DND-41 (cell line): ENCODE measurements around the gene SLC7A9.

Experiments used
- EZH2 ChIP-seq: IDR thresholded peaks from 3 replicates; pipeline ENCODE4 v1.6.1; 2012; ENCODE audit warnings: borderline replicate concordance, low read depth, mild to moderate bottlenecking, moderate library complexity, low read length, inconsistent platforms; ENCODE audit not compliant: severe bottlenecking
- TF ChIP-seq, protein P1 (sequence below): IDR thresholded peaks from 2 replicates; pipeline ENCODE4 v1.5.1; 2012; ENCODE audit warnings: borderline replicate concordance, low read length, moderate library complexity, mild to moderate bottlenecking; ENCODE audit not compliant: poor library complexity, severe bottlenecking; ENCODE audit errors: extremely low read depth

DNA sequence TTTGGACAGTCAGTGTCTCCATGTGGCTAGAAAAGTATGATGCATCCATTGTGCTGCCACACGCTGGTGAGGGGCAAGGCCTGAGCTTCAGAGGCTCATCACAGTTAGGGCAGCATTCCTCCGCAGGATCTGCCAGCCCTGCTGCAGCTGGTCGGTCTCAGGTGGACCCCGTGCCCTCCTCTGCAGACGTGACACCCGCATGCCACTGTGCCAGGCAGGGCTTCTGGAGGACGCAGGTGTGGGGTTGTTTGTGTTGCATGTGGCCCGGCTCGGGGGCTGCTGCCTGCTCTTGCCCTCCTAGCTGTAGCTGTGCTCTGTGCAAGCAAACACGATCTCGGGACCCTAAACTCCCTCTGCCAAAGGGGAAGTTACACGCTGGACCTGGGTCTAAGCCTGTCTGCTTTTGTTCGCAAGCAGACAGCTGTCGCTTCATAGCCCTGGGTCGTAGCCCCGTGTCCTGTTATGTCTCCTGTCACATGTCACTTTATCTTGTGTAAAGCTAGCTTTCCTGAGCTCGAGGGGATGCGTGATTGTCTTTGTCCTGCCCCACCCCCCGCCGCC, 45.3 kb downstream of the SLC7A9 start:
- TF ChIP-seq, protein P1, sequence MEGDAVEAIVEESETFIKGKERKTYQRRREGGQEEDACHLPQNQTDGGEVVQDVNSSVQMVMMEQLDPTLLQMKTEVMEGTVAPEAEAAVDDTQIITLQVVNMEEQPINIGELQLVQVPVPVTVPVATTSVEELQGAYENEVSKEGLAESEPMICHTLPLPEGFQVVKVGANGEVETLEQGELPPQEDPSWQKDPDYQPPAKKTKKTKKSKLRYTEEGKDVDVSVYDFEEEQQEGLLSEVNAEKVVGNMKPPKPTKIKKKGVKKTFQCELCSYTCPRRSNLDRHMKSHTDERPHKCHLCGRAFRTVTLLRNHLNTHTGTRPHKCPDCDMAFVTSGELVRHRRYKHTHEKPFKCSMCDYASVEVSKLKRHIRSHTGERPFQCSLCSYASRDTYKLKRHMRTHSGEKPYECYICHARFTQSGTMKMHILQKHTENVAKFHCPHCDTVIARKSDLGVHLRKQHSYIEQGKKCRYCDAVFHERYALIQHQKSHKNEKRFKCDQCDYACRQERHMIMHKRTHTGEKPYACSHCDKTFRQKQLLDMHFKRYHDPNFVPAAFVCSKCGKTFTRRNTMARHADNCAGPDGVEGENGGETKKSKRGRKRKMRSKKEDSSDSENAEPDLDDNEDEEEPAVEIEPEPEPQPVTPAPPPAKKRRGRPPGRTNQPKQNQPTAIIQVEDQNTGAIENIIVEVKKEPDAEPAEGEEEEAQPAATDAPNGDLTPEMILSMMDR, result no peak
- no peak for TF ChIP-seq EZH2
